ENCODE results near the gene C1orf35. TPM values are rescaled to one million over a fixed set of nuclear protein-coding genes. Genes with fewer than 3 reads are reported as not detected.

The C1orf35 gene
- total RNA-seq = 4.1 TPM

- DNase-seq (ENCODE audit: low spot score in 2 of 2) = peak; percentile 97
- FAIRE-seq = no peak
These were observed at the start of gene C1orf35 for GRCh38 chr1:228102791-228103620. Gene C1orf35, minus strand, starts transcription at chr1:228103325. Its CDS starts 98 bp downstream, at chr1:228103227.

- FAIRE-seq = no peak
- no peak for DNase-seq (ENCODE audit: low spot score in 2 of 2)
These were observed 49.8 kb upstream of the C1orf35 start for GRCh38 chr1:228152918-228153258.

GRCh38 chr1:228152097-228152917, 49.2 kb upstream of the C1orf35 start:
- DNase-seq (ENCODE audit: low spot score in 2 of 2) (no peak), FAIRE-seq (no peak)

- no peak for DNase-seq (ENCODE audit: low spot score in 2 of 2)
- no peak for FAIRE-seq
These were observed 48.2 kb upstream of the C1orf35 start for GRCh38 chr1:228151180-228151925.

- no peak for FAIRE-seq
These were observed 47.5 kb upstream of the C1orf35 start for GRCh38 chr1:228150461-228151179.

GRCh38 chr1:228150120-228150460, 47.0 kb upstream of the C1orf35 start:
- DNase-seq (ENCODE audit: low spot score in 2 of 2) (peak in 1 of 2 donors; percentile 63), FAIRE-seq (no peak)

More at GRCh38 chr1:228150461-228151179, 47.5 kb upstream of the C1orf35 start:
- DNase-seq (ENCODE audit: low spot score in 2 of 2) = peak; percentile 64 to 67

- DNase-seq (ENCODE audit: low spot score in 2 of 2) (peak; percentile 73 to 77), FAIRE-seq (no peak)
These were observed 46.4 kb upstream of the C1orf35 start, which contains the start of gene GJC2 for GRCh38 chr1:228149406-228150119. Gene GJC2, plus strand, starts transcription at chr1:228149930. Its CDS starts 7,829 bp downstream, at chr1:228157759.

- no peak for FAIRE-seq
- no peak for DNase-seq (ENCODE audit: low spot score in 2 of 2)
These were observed 45.8 kb upstream of the C1orf35 start for GRCh38 chr1:228148935-228149405.

- FAIRE-seq (no peak), DNase-seq (ENCODE audit: low spot score in 2 of 2) (no peak)
These were observed 45.2 kb upstream of the C1orf35 start for GRCh38 chr1:228148196-228148861.

GRCh38 chr1:228147768-228148167, 44.6 kb upstream of the C1orf35 start:
- DNase-seq (ENCODE audit: low spot score in 2 of 2) = peak in 1 of 2 donors; percentile 15
- FAIRE-seq = no peak

GRCh38 chr1:228147151-228147693, 44.1 kb upstream of the C1orf35 start:
- FAIRE-seq = no peak
- no peak for DNase-seq (ENCODE audit: low spot score in 2 of 2)

GRCh38 chr1:228146417-228147150, 43.5 kb upstream of the C1orf35 start:
- no peak for DNase-seq (ENCODE audit: low spot score in 2 of 2)
- FAIRE-seq = no peak

- FAIRE-seq = no peak
- DNase-seq (ENCODE audit: low spot score in 2 of 2) = no peak
These were observed 42.6 kb upstream of the C1orf35 start for GRCh38 chr1:228145463-228146416.

- FAIRE-seq = no peak
These were observed 41.8 kb upstream of the C1orf35 start for GRCh38 chr1:228144993-228145343.

GRCh38 chr1:228144193-228144992, 41.3 kb upstream of the C1orf35 start:
- no peak for FAIRE-seq
- DNase-seq (ENCODE audit: low spot score in 2 of 2) = peak in 1 of 2 donors; percentile 12

More at GRCh38 chr1:228144993-228145343, 41.8 kb upstream of the C1orf35 start:
- no peak for DNase-seq (ENCODE audit: low spot score in 2 of 2)

Measured in frontal cortex (tissue), 4 donors.